Measurements from ENCODE around the gene KPNA3. TPM values are rescaled to one million over a fixed set of nuclear protein-coding genes. Genes with fewer than 3 reads are reported as not detected.

KPNA3 gene
- total RNA-seq, 4 donors from 2014 or later, result 47.9 to 66.4 (median 55.4) TPM

- Histone ChIP-seq H3K27me3 (no peaks in the 10 kb centered on the region), H3K36me3 (no peaks in the 10 kb centered on the region), H3K9me3 (no peaks in the 10 kb centered on the region), H3K4me1 (no peaks in the 10 kb centered on the region), H3K4me3 (no peak overlapping the region), H3K27ac (replicated peaks in 1 of 4) (no peak overlapping the region)
- DNase-seq (ENCODE audit: extremely low spot score), result no peak
- TF ChIP-seq EP300 (IDR thresholded peaks at IDR 0.05) (no peak), POLR2A (IDR thresholded peaks at IDR 0.05; ENCODE audit: low read depth) (no peak), POLR2AphosphoS5 (IDR thresholded peaks at IDR 0.05) (no peak)
- TF ChIP-seq, protein P1, sequence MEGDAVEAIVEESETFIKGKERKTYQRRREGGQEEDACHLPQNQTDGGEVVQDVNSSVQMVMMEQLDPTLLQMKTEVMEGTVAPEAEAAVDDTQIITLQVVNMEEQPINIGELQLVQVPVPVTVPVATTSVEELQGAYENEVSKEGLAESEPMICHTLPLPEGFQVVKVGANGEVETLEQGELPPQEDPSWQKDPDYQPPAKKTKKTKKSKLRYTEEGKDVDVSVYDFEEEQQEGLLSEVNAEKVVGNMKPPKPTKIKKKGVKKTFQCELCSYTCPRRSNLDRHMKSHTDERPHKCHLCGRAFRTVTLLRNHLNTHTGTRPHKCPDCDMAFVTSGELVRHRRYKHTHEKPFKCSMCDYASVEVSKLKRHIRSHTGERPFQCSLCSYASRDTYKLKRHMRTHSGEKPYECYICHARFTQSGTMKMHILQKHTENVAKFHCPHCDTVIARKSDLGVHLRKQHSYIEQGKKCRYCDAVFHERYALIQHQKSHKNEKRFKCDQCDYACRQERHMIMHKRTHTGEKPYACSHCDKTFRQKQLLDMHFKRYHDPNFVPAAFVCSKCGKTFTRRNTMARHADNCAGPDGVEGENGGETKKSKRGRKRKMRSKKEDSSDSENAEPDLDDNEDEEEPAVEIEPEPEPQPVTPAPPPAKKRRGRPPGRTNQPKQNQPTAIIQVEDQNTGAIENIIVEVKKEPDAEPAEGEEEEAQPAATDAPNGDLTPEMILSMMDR (IDR thresholded peaks at IDR 0.05), result no peak
- 90% methylated on average over 4 of the region's 4 CpGs for WGBS
- intact Hi-C loops (cut with DNase I), result no loop called here
Observed at GRCh38 chr13:49838989-49839388, 46.5 kb upstream of the KPNA3 start.

- Histone ChIP-seq H3K4me1 (no peaks in the 10 kb centered on the region), H3K27me3 (no peaks in the 10 kb centered on the region), H3K36me3 (no peaks in the 10 kb centered on the region), H3K9me3 (no peaks in the 10 kb centered on the region), H3K4me3 (no peak overlapping the region), H3K27ac (replicated peaks in 1 of 4) (no peak overlapping the region)
- intact Hi-C loops (cut with DNase I), result no loop called here
- WGBS, result 78% methylated on average over 4 of the region's 5 CpGs
- DNase-seq (ENCODE audit: extremely low spot score), result no peak
- TF ChIP-seq POLR2AphosphoS5 (IDR thresholded peaks at IDR 0.05) (no peak), POLR2A (IDR thresholded peaks at IDR 0.05; ENCODE audit: low read depth) (no peak), EP300 (IDR thresholded peaks at IDR 0.05) (no peak)
- TF ChIP-seq, protein P1 (IDR thresholded peaks at IDR 0.05), result no peak
Observed at GRCh38 chr13:49836516-49836915, 44.0 kb upstream of the KPNA3 start.

DNA sequence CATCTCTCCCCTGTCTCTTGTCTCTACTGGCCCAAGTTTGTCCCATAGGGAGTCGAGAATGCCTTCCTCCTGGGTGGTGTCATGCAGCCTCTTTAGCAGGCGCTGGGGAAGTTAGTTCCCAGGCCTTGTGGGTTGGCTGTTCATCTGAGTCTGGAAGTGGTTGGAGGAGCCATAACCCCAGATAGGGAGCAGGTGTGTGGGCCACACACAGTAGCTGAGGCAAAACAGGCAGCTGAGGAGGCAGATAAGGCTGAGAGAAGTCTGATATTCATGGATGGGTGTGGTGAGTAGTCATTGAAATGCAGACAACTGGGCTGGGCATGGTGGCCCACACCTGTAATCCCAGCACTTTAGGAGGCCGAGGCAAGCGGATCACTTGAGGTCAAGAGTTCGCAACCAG is 40.9 kb upstream of the KPNA3 start:
- H3K27ac ChIP-seq (replicated peaks in 1 of 4), result no peak overlapping the region
- 80% methylated on average over 5 of the region's 5 CpGs for WGBS
- DNase-seq (ENCODE audit: extremely low spot score), result no peak
- no peaks in the 10 kb centered on the region for H3K27me3 ChIP-seq
- no peak overlapping the region for H3K4me3 ChIP-seq
- TF ChIP-seq, protein P1 (IDR thresholded peaks at IDR 0.05), result no peak
- no peak for TF ChIP-seq EP300 (IDR thresholded peaks at IDR 0.05)
- no peak for TF ChIP-seq POLR2A (IDR thresholded peaks at IDR 0.05; ENCODE audit: low read depth)
- TF ChIP-seq POLR2AphosphoS5 (IDR thresholded peaks at IDR 0.05), result no peak
- no peaks in the 10 kb centered on the region for H3K36me3 ChIP-seq
- intact Hi-C loops (cut with DNase I), result no loop called here
- H3K4me1 ChIP-seq, result no peaks in the 10 kb centered on the region
- peaks cover 0 to 7% (median 0%) of the 10 kb centered on the region in 4 donors for H3K9me3 ChIP-seq

DNA sequence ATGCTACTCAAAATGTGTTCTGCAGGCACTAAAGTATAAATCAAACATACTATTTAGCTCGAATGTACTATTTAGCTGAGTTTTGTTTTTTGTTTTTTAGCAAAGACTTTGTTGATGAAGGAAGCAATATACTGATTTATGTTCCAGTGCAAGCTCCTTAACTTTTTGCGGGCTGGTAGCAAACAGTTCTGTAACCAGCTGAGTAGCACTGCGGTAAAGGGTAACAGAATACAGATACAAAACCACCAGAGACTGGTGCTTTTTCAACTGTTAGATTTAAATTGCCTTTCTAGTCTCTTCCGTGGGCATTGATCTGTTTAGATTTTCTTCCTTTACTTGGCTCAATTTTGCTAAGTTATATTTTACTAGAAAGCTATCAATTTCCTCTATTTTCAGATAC is 39.0 kb upstream of the KPNA3 start:
- 64% methylated on average over 4 of the region's 4 CpGs for WGBS
- DNase-seq (ENCODE audit: extremely low spot score), result no peak
- Histone ChIP-seq H3K9me3 (peaks cover 0 to 7% (median 0%) of the 10 kb centered on the region in 4 donors), H3K27ac (replicated peaks in 1 of 4) (no peak overlapping the region), H3K27me3 (no peaks in the 10 kb centered on the region), H3K4me3 (no peak overlapping the region), H3K36me3 (no peaks in the 10 kb centered on the region), H3K4me1 (no peaks in the 10 kb centered on the region)
- intact Hi-C loops (cut with DNase I), result no loop called here
- no peak for TF ChIP-seq POLR2A (IDR thresholded peaks at IDR 0.05; ENCODE audit: low read depth)

GRCh38 chr13:49830721-49831120 is 38.2 kb upstream of the KPNA3 start:
- WGBS, result 47% methylated on average over 3 of the region's 3 CpGs
- H3K4me3 ChIP-seq, result no peak overlapping the region
- no peak overlapping the region for H3K27ac ChIP-seq (replicated peaks in 1 of 4)
- peaks cover 0 to 7% (median 0%) of the 10 kb centered on the region in 4 donors for H3K9me3 ChIP-seq
- H3K4me1 ChIP-seq, result no peaks in the 10 kb centered on the region
- no peaks in the 10 kb centered on the region for H3K27me3 ChIP-seq
- DNase-seq (ENCODE audit: extremely low spot score), result no peak
- TF ChIP-seq POLR2A (IDR thresholded peaks at IDR 0.05; ENCODE audit: low read depth), result no peak
- TF ChIP-seq, protein P1 (IDR thresholded peaks at IDR 0.05), result no peak
- no peaks in the 10 kb centered on the region for H3K36me3 ChIP-seq
- intact Hi-C loops (cut with DNase I), result no loop called here

All from esophagus muscularis mucosa (tissue), 4 donors.